Stomach smooth muscle (tissue), 2 donors: ENCODE results near the gene RNASE4.
"Not testable (repeated sequence)": the region's sequence is repeated elsewhere in the genome, so short reads cannot be mapped to it uniquely, and the experiment has no call there.

Source experiments
- H3K27ac ChIP-seq: one replicate; pipeline ENCODE4 v1.7.0; 2013; ENCODE audit warnings: mild to moderate bottlenecking, low read length, inconsistent platforms
- H3K27me3 ChIP-seq, 2 donors: one replicate each; pipeline ENCODE4 v1.7.0; 2013; ENCODE audit warnings: low read length in 2 of 2; ENCODE audit not compliant: insufficient read depth in 2 of 2, control insufficient read depth in 1 of 2
- H3K36me3 ChIP-seq, 2 donors: one replicate each; pipeline ENCODE4 v1.7.0; 2013; ENCODE audit warnings: low read length in 2 of 2; ENCODE audit not compliant: control insufficient read depth in 2 of 2, insufficient read depth in 2 of 2
- H3K4me1 ChIP-seq: one replicate; pipeline ENCODE4 v1.7.0; 2013; ENCODE audit warnings: low read length; ENCODE audit not compliant: control insufficient read depth, insufficient read depth
- H3K4me3 ChIP-seq, 2 donors: one replicate each; pipeline ENCODE4 v1.7.0; 2013; ENCODE audit warnings: low read length in 2 of 2
- H3K9ac ChIP-seq, 2 donors: one replicate each; pipeline ENCODE4 v1.7.0; 2013; ENCODE audit warnings: low read length in 2 of 2, mild to moderate bottlenecking in 1 of 2
- H3K9me3 ChIP-seq, 2 donors: one replicate each; pipeline ENCODE4 v1.7.0; 2013; ENCODE audit warnings: low read length in 2 of 2; ENCODE audit not compliant: control insufficient read depth in 2 of 2
- donor health status: healthy.
- donor health status: Pancreatic carcinoma.

Gene RNASE4

DNA sequence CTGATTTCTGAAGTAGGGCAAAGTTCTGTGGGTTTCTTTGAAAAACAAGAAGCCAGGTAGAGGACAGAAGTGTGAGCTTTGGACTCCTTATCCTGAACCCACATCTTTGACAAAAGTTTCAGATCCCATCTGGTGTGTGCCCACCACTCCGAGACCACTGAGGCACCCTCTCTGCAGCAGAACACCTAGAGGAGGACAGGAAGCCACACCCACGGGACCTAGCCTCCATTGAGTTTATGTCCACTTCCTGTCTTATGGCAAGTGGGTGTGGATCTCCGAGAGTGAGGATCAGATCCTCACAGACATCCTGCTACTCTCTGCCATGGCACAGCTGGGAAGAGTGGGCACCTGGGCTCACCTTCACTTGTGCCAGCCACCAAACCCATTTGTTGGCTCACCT lies 26.1 kb upstream of the RNASE4 start:
- Histone ChIP-seq H3K27ac (no peak overlapping the region), H3K36me3 (no peaks in the 10 kb centered on the region), H3K4me3 (no peak overlapping the region), H3K9ac (no peak overlapping the region), H3K9me3 (no peaks in the 10 kb centered on the region), H3K27me3 (peaks cover 68 to 74% of the 10 kb centered on the region in 2 donors), H3K4me1 (peaks cover under 1% of the 10 kb centered on the region)

DNA sequence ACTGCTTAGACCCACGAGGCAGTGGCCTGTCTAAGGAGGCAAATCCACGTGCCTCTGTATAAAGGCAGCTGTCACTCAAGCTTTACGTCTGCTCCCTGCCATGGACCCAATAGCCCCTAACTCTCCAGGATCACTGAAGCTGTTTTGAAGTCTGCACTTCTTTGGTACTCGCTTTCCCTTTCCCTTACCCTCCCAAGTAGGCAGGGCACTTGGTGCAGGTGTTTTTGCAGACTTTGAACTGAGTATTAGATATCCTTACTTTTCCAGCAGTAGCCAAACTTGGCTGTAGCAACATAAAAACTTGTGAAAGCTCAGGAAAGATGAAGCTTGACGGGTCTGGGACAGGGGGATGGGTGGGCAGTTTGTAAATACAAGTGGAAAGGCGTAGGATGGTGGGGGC lies 25.0 kb upstream of the RNASE4 start:
- Histone ChIP-seq H3K4me3 (no peak overlapping the region), H3K4me1 (peaks cover 4% of the 10 kb centered on the region), H3K27ac (no peak overlapping the region), H3K36me3 (no peaks in the 10 kb centered on the region), H3K27me3 (peaks cover 66 to 78% of the 10 kb centered on the region in 2 donors), H3K9ac (no peak overlapping the region), H3K9me3 (no peaks in the 10 kb centered on the region)

DNA sequence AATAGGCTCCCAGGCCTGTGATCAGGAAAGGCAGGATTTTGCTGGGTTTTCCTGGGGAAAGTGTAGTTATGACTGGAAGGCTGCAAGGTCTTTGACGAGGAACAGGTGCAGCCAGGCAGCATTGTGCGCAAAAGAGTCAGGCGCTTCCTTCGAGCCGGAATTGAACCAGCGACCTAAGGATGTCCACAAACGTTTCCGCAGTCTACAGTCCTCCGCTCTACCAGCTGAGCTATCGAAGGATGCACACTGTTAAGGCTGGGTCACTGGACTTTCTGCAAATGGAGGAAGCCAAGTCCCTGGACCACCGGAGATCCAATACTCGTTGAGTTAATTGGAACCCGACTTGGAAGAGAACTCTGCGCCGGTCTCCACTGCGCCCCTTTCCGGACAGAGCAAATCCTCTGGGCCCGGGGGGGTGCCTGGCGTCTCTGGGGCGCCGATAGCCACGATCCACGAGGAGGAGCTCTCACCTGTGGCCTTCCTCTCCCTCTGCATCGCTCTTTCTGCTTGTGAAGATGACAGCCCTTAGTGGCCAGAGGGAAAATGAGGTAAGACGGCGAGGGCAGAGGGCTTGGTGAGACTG lies 24.5 kb upstream of the RNASE4 start:
- peaks cover 4% of the 10 kb centered on the region for H3K4me1 ChIP-seq
- no peak overlapping the region for H3K9ac ChIP-seq
- no peaks in the 10 kb centered on the region for H3K9me3 ChIP-seq
- no peak overlapping the region for H3K4me3 ChIP-seq
- H3K27ac ChIP-seq: no peak overlapping the region
- H3K27me3 ChIP-seq: peaks cover 66 to 78% of the 10 kb centered on the region in 2 donors
- no peaks in the 10 kb centered on the region for H3K36me3 ChIP-seq

DNA sequence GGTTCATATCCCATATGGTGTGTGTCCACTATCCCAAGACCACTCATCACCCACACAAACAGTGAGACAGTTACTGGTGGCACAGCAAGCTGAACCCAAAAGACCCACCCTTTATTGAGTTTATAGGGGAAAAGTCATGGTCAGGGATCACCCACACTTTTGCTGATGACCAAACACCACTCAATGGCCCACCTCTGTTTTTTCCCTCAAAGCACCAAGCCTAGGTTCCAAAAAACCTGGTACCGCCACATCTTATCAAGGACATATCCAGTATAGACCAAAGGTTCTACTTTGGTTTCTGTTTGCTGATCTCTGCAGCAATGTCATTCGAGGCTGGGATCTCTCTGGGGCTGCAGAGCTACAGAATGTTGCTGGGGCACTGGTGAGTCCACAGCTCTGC lies 23.2 kb upstream of the RNASE4 start:
- peaks cover 4% of the 10 kb centered on the region for H3K4me1 ChIP-seq
- no peaks in the 10 kb centered on the region for H3K36me3 ChIP-seq
- H3K27ac ChIP-seq: no peak overlapping the region
- H3K9me3 ChIP-seq: no peaks in the 10 kb centered on the region
- no peak overlapping the region for H3K9ac ChIP-seq
- H3K27me3 ChIP-seq: peaks cover 57 to 71% of the 10 kb centered on the region in 2 donors
- no peak overlapping the region for H3K4me3 ChIP-seq

DNA sequence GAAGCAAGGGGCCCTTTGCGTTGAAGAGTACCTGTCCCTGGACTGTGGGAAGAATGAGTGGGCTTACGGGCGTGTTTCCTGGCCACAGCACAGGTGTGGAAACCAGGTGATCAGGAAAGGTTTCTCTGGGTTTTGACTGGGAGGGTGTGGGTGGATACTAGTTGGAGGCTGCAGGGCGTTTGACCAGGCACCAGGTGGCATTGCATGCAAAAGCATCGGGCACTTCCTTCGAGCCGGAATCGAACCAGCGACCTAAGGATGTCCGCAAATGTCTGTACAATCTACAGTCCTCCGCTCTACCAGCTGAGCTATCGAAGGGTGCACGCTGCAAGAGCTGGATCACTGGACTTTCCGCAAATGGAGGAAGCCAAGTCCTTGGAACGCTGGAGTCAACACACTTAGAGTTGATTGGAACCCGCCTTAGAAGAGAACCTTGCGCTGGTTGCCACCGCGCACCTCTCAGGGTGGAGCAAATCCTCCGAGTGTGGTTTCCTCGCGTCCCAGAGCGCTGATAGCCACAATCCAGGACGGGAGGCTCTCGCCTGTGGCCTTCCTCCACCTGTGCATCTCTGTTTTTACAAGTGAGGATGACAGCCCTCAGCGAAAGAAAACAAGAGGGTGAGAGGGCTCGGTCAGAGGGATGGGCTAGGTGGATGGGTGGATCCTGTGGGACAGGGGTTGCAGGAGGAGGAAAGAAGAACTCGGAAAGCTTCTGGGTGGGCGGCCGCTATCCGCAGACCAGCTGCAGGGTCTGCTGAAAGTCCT lies 21.2 kb upstream of the RNASE4 start:
- Histone ChIP-seq H3K4me3 (peak overlapping the region in 1 of 2 donors; percentile 60), H3K9me3 (no peaks in the 10 kb centered on the region), H3K27ac (no peak overlapping the region), H3K27me3 (peaks cover 48 to 60% of the 10 kb centered on the region in 2 donors), H3K9ac (no peak overlapping the region), H3K36me3 (no peaks in the 10 kb centered on the region), H3K4me1 (peaks cover 4% of the 10 kb centered on the region)

DNA sequence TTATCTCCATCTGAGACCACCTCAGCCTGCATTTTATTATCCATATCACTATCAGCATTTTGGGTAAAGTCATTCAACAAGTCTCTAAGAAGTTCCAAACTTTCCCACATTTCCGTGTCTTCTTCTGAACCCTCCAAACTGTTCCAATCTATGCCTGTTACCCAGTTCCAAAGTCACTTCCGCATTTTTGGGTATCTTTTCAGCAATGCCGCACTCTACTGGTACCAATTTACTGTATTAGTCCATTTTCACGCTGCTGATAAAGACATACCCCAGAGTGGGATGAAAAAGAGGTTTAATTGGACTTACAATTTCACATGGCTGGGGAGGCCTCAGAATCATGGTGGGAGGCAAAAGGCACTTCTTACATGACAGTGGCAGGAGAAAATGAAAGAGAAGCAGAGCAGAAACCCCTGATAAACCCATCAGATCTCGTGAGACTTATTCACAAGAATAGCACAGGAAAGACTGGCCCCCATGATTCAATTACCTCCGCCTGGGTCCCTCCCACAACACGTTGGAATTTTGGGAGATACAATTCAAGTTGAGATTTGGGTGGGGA lies 17.9 kb upstream of the RNASE4 start:
- H3K9me3 ChIP-seq, H3K27ac ChIP-seq, H3K36me3 ChIP-seq, H3K9ac ChIP-seq, H3K4me1 ChIP-seq, H3K4me3 ChIP-seq: not testable (repeated sequence)
- peaks cover 32 to 34% of the 10 kb centered on the region in 2 donors for H3K27me3 ChIP-seq

DNA sequence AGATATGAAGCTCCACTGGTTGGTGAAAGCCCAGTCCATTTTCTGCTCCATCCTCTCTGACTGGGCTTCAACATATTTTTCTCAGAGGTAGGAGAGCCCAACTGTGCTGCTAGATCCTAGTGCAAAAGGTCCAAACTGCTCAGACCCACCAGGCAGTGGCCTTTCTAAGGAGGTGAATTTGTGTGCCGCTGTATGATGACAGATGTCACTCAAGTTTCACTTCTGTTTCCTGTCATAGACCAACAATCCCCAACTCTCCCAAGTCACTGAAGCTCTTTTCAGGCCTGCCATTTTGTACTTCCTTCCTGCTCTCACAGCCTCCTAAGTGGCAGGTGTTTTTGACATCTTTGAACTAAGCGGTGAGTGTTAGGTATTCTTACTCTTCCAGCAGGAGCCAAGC lies 16.4 kb upstream of the RNASE4 start:
- Histone ChIP-seq H3K27ac (no peak overlapping the region), H3K4me1 (peaks cover 4% of the 10 kb centered on the region)

DNA sequence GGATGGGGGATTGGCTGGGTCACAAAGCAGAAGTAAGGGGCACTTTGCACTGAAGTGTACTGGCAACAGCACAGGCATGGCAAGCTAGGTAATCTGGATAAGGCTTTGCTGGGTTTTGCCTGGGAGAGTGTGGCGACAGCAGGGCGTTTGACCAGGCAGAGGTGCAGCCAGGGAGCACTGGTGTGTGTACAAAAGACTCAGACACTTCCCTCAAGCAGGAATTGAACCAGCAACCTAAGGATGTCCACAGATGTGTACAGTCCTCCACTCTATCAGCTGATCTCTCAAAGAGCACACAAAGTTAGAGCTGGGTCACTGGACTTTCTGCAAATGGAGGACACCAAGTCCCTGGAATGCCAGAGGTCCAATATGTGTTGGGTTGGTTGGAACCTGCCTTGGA lies 15.4 kb upstream of the RNASE4 start:
- no peaks in the 10 kb centered on the region for H3K9me3 ChIP-seq
- no peak overlapping the region for H3K27ac ChIP-seq
- H3K4me3 ChIP-seq: no peak overlapping the region
- no peaks in the 10 kb centered on the region for H3K4me1 ChIP-seq
- no peaks in the 10 kb centered on the region for H3K36me3 ChIP-seq
- no peak overlapping the region for H3K9ac ChIP-seq
- peaks cover 10 to 18% of the 10 kb centered on the region in 2 donors for H3K27me3 ChIP-seq

More for the DNA sequence above, 16.4 kb upstream of the RNASE4 start:
- Histone ChIP-seq H3K36me3 (no peaks in the 10 kb centered on the region), H3K4me3 (no peak overlapping the region), H3K9me3 (no peaks in the 10 kb centered on the region), H3K27me3 (peaks cover 19 to 25% of the 10 kb centered on the region in 2 donors), H3K9ac (no peak overlapping the region)

DNA sequence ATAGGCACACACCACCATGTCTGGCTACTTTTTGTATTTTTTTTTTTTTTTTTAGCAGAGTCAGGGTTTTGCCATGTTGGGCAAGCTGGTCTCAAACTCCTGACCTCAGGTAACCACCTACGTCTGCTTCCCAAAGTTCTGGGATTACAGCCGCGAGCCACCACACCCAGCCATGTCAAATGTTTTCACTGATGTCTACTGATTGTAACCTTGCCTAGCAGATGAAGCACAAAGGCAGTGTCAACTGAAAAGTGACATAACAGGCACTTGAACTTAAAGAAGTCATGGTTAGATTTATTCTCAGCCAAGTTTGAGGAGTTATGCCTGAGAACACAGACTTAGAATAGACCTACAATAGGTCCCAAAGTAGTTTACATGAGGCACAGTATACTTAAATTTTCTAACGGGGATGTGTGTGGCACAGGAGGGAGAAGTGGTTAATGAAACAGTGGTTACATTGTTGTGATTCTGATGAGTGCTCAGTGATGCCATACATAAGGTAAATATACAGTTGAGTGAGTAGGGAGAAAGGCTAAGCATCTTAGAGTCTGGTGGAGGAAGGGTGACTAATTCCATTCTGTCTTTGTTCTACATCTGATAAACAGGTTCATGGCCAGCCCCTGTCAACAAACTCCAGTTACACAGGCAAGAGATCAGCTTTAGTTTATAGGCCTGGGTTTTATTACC lies 12.6 kb upstream of the RNASE4 start:
- Histone ChIP-seq H3K9me3 (no peaks in the 10 kb centered on the region), H3K4me1 (no peaks in the 10 kb centered on the region), H3K27ac (no peak overlapping the region), H3K4me3 (no peak overlapping the region), H3K27me3 (peaks cover 10 to 11% of the 10 kb centered on the region in 2 donors), H3K9ac (no peak overlapping the region), H3K36me3 (no peaks in the 10 kb centered on the region)

DNA sequence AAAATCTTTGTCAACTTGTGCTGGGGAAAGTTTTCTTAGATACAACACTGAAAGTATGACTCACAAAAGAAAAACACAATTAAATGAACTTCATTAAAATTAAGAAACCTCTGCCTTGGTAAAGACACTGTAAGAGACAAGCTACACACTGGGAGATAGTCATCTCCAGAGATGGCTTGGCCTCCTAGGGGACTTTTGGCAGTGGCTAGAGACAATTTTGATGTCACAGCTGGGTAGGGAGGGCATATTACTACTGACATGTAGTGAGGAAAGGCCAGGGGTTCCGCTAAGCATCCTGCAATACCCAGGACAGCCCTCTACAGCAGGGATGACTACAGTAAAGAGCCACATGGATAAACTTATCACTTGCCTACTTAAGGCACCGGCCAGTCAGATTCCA lies 8.7 kb upstream of the RNASE4 start:
- H3K4me1 ChIP-seq: peaks cover 6% of the 10 kb centered on the region
- no peak overlapping the region for H3K27ac ChIP-seq
- no peaks in the 10 kb centered on the region for H3K36me3 ChIP-seq
- H3K9ac ChIP-seq: no peak overlapping the region
- H3K4me3 ChIP-seq: no peak overlapping the region
- peaks cover 0 to 3% of the 10 kb centered on the region in 2 donors for H3K27me3 ChIP-seq
- no peaks in the 10 kb centered on the region for H3K9me3 ChIP-seq
